ENCODE results near the gene FGF14. TPM values are rescaled to one million over a fixed set of nuclear protein-coding genes. Genes with fewer than 3 reads are reported as not detected.

FGF14 gene
- 1 to 10 TPM in 3 of 12 donors, under 1 TPM in 7, not detected in 2; 0.27 to 1.7 (median 0.86) TPM for polyA plus RNA-seq (ENCODE audit: insufficient read length in 12 of 12)
- long read RNA-seq, donor 1, partial matches to known transcripts: 0 of 1 reads
- long read RNA-seq, donor 1, other reads (novel, unspliced or antisense): 0 of 1 reads
- long read RNA-seq, donor 2: 0 reads
- long read RNA-seq, donor 3: 0 reads
- long read RNA-seq, donor 4: 0 reads
- long read RNA-seq, donor 5: 0 reads
- long read RNA-seq, donor 6: 0 reads
- long read RNA-seq, donor 7: 0 reads
- long read RNA-seq, donor 8: 0 reads
- long read RNA-seq, donor 9: 0 reads
- long read RNA-seq, donor 10: 0 reads
- long read RNA-seq, donor 11: 0 reads

- no peak for DNase-seq
These were observed at the start of gene FGF14 for GRCh38 chr13:102401766-102402165. TSS of gene FGF14 (minus strand) at chr13:102402048.

- DNase-seq: no peak
These were observed 41.4 kb upstream of the FGF14 start for GRCh38 chr13:102443249-102443648.

DNA sequence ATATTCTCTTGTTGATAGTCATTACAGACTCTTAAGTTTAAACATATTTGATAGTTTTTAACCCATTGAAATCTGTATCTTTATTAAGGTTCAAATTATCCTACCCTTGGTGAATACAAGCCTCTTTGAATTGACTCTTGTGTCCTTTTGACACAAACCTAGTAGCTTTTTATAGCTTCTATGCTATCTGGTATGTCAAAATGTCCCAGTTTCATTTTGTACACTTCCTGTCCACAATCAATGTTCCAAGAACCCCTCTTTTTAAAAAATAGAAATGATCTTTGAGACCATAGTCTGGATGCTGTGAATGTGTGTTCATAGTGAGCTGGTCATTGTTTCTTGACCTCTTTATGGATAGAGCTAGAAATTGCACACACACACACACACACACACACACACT, 39.2 kb upstream of the FGF14 start:
- DNase-seq: no peak

- peak; percentile 2 for DNase-seq
These were observed 38.5 kb upstream of the FGF14 start for GRCh38 chr13:102440259-102440936.

DNA sequence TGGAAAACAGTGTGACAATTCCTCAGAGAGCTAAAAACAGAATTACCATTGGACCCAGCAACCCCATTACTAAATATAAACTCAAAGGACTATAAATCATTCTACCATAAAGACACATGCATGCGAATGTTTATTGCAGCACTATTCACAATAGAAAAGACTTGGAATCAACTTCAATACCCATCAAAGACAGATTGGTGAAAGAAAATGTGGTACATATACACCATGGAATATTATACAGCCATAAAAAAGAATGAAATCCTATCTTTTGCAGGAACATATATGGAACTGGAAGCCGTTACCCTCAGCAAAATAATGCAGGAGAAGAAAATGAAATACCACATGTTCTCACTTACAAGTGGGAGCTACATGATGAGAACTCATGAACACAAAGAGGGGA, 20.8 kb upstream of the FGF14 start:
- DNase-seq: no peak

GRCh38 chr13:102405499-102406100, 3.8 kb upstream of the FGF14 start:
- no peak for DNase-seq

DNA sequence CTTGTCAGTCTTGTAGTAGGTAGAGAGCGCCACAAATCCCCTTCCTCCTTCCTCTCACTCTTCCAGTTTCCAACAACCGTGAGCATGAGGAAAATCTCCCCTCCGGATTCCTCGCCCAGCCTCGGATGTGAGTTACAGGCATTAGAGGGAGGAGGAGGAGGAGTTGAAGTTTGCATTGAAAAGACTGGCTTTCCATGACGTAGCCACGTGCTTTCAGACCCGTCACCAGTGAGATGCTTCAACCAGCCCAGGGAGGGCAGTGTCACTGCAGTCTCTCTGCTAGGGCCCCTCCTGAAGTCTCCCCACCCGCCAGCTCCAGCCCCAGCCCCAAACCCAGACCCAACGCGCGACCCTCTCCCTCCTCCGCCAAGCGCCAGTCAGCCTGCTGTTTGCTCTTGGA, 442 bp upstream of the FGF14 start:
- DNase-seq: peak; percentile 57

- DNase-seq: no peak
These were observed 583 bp downstream of the FGF14 start for GRCh38 chr13:102401265-102401664.

GRCh38 chr13:102400675-102401145, 1.1 kb downstream of the FGF14 start:
- no peak for DNase-seq

GRCh38 chr13:102399791-102400674, 1.8 kb downstream of the FGF14 start:
- no peak for DNase-seq

DNA sequence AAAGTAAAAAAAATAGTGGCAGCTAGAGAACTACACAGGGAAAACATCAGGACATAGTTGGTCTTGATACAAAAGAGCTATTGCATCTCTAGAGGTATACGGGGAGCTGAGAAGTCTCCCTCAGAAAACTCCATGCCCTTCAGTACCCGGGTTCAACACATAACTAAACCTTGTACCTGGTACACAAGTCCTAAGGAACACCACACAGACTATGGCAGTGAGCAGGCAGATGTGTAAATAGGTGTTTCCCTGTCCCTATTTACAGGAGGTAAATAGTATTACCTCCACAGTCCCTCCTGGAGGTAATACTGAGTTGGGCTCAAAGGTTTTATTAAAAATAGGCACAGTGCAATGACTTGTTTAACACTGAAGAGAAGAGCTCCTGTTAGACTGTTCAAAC, 5.9 kb downstream of the FGF14 start:
- DNase-seq: no peak

DNA sequence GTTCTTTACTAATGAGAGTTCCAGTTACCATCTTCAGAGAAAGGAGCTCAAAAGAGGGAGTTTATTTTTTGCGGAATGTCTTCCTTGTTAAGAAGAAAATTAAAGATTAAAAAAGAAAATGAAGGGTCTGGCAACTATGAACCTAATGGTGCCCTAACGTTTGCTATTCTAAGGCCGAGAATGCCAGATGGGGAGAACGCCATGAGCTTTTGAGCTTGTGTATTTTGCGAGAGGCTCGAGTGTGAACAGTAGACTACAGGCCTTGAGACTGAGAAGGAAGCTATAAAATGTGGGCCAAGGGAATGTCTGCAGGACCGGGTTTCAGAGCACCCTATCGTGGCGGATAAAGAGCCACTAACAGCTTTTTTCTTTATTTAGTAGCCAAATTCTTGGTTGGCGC, 6.7 kb downstream of the FGF14 start:
- DNase-seq: no peak

GRCh38 chr13:102394158-102395053, 7.4 kb downstream of the FGF14 start:
- peak; percentile 94 for DNase-seq

DNA sequence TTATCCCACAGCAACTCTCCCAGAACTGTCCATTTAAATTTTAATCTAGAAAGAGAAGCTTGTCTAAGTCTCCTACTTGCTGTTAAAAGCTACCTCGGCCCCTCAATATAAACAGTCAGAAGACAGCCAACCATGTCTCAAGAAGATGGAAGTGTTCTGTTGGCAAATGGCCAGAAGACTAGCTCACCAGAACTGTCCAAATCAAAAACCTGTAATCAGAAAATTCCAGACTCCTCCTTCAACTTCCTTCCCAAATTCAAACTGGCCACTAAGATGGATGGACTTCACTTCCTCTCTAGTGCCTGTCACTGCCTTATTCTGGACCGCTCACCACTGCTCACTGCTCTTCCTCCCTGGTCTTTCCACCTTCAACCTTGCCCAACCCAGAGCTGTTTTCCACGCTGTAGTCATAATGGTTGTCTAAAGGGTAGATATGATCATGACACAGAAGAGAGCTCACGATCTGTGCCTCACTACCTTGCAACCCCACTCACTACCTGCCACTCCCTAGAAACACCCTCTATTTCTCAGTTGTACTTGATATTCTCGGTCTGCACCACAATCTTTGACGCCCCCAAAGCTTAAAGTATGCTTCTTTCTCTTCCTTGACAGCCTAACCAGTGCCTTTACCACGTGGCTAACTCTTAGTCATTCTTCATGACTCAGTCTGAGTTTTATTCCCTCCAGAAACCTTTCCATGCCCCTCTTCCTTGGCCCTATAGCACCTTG, 9.2 kb downstream of the FGF14 start:
- DNase-seq: no peak

- DNase-seq: no peak
These were observed 15.4 kb downstream of the FGF14 start for GRCh38 chr13:102386461-102386860.

DNA sequence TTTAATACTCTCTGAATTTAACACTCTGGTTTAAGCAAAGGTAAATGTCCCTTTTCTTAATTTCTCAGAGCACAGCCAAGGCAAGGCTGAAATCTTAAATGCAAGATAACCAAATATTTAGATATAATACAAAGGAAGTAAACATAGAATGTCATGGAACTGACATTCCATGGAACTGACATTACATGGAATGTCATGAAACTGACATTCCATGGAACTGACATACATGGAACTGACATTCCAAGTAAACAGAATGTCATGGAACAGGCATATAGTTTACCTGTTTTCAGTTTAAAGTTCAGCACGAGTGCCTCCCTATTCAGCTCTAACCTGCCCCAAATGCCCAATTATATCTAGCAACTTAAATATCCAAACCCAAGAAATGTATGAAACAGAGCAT, 21.8 kb downstream of the FGF14 start:
- no peak for DNase-seq

- no peak for DNase-seq
These were observed 25.5 kb downstream of the FGF14 start for GRCh38 chr13:102376318-102376717.

DNA sequence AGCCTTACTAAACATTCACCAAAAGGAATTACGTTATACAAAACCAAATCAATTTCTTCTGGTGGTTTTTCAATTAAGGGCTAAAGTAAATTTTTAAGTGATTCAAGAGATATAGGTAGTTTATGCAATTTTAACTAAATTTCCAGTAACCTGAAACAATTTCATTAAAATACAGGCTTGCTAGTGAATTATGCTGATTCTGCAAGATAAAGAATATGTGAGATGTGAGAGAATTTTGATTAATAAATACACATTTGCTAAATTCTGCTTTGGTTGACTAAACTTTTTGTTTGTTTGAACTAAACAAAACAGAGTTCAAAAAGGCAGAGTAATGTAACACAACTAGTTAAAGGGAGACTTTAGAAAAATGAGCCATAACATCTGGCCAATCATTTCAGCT, 27.1 kb downstream of the FGF14 start:
- DNase-seq: no peak

GRCh38 chr13:102374233-102374632, 27.6 kb downstream of the FGF14 start:
- DNase-seq: no peak

GRCh38 chr13:102373221-102373620, 28.6 kb downstream of the FGF14 start:
- no peak for DNase-seq
